ENCODE data around the gene CCDC197.

CCDC197 gene

DNA sequence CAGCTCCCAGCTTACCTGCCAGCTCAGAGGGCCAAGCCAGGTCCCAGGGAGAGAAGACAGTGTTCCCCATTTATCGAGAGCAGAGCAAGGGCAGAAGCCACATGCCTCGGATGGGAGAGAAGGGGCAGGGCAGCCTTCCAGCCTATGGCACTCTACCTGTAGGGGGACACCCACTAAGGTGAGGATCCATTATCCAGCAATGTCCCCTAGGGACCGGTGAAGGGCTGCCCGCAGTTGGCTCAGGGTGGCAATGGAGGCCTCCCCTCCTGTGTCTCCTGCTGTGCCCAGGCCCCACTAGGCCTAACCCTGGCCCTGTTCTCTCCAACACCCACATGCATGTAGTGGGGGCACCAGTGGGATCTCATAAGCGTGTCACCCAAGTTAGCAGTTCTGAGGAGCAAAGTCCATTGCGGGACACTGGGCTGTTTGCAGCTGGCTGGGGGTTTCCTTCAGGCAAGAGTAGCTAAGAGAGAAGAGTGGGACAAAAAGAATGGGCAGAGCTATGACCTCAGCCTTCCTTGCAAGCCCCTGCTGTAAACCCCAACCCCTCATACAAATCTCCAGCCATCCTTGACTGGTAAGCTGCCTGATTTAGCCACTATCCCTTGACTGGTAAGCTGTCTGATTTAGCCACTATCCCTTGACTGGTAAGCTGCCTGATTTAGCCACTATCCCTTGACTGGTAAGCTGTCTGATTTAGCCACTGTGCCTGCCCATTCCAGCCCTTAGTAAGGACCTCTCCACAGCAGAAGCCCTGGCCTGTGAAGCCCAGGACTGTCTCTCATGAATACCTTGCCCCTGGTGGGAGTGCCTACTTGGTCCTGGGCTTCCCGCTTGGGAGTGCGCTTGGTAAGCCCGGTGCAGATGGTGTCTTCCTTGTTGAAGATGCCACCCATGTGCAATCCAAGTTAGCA is 15.5 kb upstream of the CCDC197 start:
- Histone ChIP-seq H3F3A (ENCODE audit: insufficient read depth, low read length) (peaks cover 12% of the 10 kb centered on the region; the same call in 1 of the 2 replicates), H4K20me1 (ENCODE audit: insufficient read depth, low read length) (no peaks in the 10 kb centered on the region), H3K9me3 (ENCODE audit: low read length) (no peaks in the 10 kb centered on the region; the same call in 1 of the 2 replicates), H3K9ac (ENCODE audit: low read length) (no peak overlapping the region), H3K27me3 (ENCODE audit: insufficient read depth, low read length) (no peaks in the 10 kb centered on the region), H3K4me2 (ENCODE audit: low read length) (no peak overlapping the region), H3K4me1 (ENCODE audit: insufficient read depth, low read length, severe bottlenecking) (peaks cover 64% of the 10 kb centered on the region), H3K9me2 (ENCODE audit: low read depth, low read length) (no peaks in the 10 kb centered on the region), H3K4me3 (ENCODE audit: low read depth, low read length, poor library complexity, severe bottlenecking) (no peak overlapping the region), H2AFZ (ENCODE audit: low read length) (no peak overlapping the region), H3K27ac (ENCODE audit: low read depth, low read length, poor library complexity, severe bottlenecking) (peak overlapping the region; percentile 100), H3K36me3 (ENCODE audit: insufficient read depth, low read length) (no peaks in the 10 kb centered on the region), H3K79me2 (ENCODE audit: insufficient read depth, low read length) (no peaks in the 10 kb centered on the region)
- TF ChIP-seq, protein P1, sequence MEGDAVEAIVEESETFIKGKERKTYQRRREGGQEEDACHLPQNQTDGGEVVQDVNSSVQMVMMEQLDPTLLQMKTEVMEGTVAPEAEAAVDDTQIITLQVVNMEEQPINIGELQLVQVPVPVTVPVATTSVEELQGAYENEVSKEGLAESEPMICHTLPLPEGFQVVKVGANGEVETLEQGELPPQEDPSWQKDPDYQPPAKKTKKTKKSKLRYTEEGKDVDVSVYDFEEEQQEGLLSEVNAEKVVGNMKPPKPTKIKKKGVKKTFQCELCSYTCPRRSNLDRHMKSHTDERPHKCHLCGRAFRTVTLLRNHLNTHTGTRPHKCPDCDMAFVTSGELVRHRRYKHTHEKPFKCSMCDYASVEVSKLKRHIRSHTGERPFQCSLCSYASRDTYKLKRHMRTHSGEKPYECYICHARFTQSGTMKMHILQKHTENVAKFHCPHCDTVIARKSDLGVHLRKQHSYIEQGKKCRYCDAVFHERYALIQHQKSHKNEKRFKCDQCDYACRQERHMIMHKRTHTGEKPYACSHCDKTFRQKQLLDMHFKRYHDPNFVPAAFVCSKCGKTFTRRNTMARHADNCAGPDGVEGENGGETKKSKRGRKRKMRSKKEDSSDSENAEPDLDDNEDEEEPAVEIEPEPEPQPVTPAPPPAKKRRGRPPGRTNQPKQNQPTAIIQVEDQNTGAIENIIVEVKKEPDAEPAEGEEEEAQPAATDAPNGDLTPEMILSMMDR (IDR thresholded peaks at IDR 0.05; ENCODE audit: low read length): no peak
- TF ChIP-seq EZH2 (IDR thresholded peaks at IDR 0.05; ENCODE audit: borderline replicate concordance, low read length): no peak

DNA sequence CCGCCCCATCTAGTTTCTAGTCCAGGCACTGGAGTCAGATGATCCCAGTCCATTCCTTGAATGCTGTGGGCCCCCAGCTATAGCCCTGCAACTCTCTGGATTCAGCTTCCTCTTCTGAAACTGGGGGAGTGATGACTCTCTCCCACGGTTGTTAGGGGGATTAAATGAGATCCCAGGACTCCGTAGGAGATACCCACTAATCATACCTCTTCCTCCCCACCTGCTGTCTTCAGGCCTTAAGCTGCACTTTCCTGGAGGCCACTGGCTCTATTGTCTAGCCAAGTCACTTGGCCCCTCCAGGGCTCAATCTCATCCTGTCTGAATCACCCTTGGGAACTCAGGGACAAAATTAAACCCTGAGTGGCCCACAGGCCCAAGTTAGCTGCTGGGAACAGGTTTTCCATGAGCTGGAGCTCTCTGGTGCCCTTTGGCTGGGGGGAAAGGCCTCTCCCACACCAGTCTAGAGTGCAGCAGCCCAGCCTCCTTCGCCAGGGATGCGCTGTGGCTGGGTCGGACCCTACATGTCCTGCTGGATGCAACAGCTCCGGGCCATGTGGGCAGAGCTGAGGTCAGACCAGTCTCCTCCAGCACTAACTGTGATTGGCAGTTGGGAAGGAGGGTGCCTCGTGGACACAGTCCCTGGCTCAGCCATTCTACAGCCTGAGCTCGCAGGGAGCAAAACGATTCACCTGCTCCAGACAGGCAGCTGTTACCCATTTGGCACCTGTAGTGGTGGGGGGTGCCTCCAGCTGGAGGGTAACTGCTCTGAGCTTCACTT is 14.7 kb upstream of the CCDC197 start:
- no peaks in the 10 kb centered on the region for H3K79me2 ChIP-seq (ENCODE audit: insufficient read depth, low read length)
- peaks cover 55% of the 10 kb centered on the region for H3K4me1 ChIP-seq (ENCODE audit: insufficient read depth, low read length, severe bottlenecking)
- no peak overlapping the region for H3K9ac ChIP-seq (ENCODE audit: low read length)
- H3K4me2 ChIP-seq (ENCODE audit: low read length): no peak overlapping the region
- H3F3A ChIP-seq (ENCODE audit: insufficient read depth, low read length): peaks cover 10% of the 10 kb centered on the region; the same call in 1 of the 2 replicates
- H3K27me3 ChIP-seq (ENCODE audit: insufficient read depth, low read length): no peaks in the 10 kb centered on the region
- H3K4me3 ChIP-seq (ENCODE audit: low read depth, low read length, poor library complexity, severe bottlenecking): no peak overlapping the region
- no peak overlapping the region for H2AFZ ChIP-seq (ENCODE audit: low read length)
- H3K27ac ChIP-seq (ENCODE audit: low read depth, low read length, poor library complexity, severe bottlenecking): peak overlapping the region; percentile 18
- H3K9me3 ChIP-seq (ENCODE audit: low read length): no peaks in the 10 kb centered on the region; the same call in 1 of the 2 replicates
- H4K20me1 ChIP-seq (ENCODE audit: insufficient read depth, low read length): no peaks in the 10 kb centered on the region
- TF ChIP-seq, protein P1 (IDR thresholded peaks at IDR 0.05; ENCODE audit: low read length): no peak
- TF ChIP-seq EZH2 (IDR thresholded peaks at IDR 0.05; ENCODE audit: borderline replicate concordance, low read length): no peak
- no peaks in the 10 kb centered on the region for H3K36me3 ChIP-seq (ENCODE audit: insufficient read depth, low read length)
- H3K9me2 ChIP-seq (ENCODE audit: low read depth, low read length): no peaks in the 10 kb centered on the region

DNA sequence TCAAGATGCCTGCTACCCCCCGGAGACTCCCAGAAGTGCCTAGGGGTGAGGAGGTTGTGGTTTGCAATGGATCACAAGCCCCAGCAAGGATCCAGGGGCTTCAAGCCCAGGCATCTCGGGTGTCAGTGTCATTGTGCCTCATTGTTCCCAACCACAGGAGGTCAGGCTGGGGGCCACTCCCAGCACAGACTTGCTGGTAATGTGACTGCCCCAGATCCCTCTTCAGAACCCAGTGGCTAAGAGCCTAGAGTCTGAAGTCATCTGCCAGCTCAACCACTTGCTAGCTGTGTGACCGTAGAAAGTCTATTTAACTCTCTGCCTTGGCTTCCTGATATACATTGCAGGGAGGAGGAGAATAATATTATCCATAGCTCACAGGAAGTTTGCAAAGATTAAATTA is 13.0 kb upstream of the CCDC197 start:
- Histone ChIP-seq H2AFZ (ENCODE audit: low read length) (no peak overlapping the region), H4K20me1 (ENCODE audit: insufficient read depth, low read length) (no peaks in the 10 kb centered on the region), H3K79me2 (ENCODE audit: insufficient read depth, low read length) (no peaks in the 10 kb centered on the region), H3K4me1 (ENCODE audit: insufficient read depth, low read length, severe bottlenecking) (peaks cover 39% of the 10 kb centered on the region), H3K4me3 (ENCODE audit: low read depth, low read length, poor library complexity, severe bottlenecking) (no peak overlapping the region), H3K9me3 (ENCODE audit: low read length) (no peaks in the 10 kb centered on the region), H3K27ac (ENCODE audit: low read depth, low read length, poor library complexity, severe bottlenecking) (no peak overlapping the region), H3K36me3 (ENCODE audit: insufficient read depth, low read length) (no peaks in the 10 kb centered on the region), H3K27me3 (ENCODE audit: insufficient read depth, low read length) (no peaks in the 10 kb centered on the region), H3K9me2 (ENCODE audit: low read depth, low read length) (no peaks in the 10 kb centered on the region), H3K4me2 (ENCODE audit: low read length) (no peak overlapping the region), H3K9ac (ENCODE audit: low read length) (no peak overlapping the region), H3F3A (ENCODE audit: insufficient read depth, low read length) (peaks cover 2% of the 10 kb centered on the region; the same call in 1 of the 2 replicates)
- TF ChIP-seq EZH2 (IDR thresholded peaks at IDR 0.05; ENCODE audit: borderline replicate concordance, low read length): no peak
- TF ChIP-seq, protein P1 (IDR thresholded peaks at IDR 0.05; ENCODE audit: low read length): no peak

Measured in OCI-LY1 (cell line).